ENCODE measurements around the gene HP. TPM values are rescaled to one million over a fixed set of nuclear protein-coding genes. Genes with fewer than 3 reads are reported as not detected.

HP gene
- total and polyA plus RNA-seq, 2 of the 8 experiments (the other 6 are each of a cell fraction or from before 2014, with no cell fraction given) = not detected

GRCh38 chr16:72042157-72042660 lies 12.1 kb upstream of the HP start:
- no peak overlapping the region for H4K5ac ChIP-seq (ENCODE audit: insufficient read length, low read depth, low read length)
- WGBS, 2 experiments (ENCODE audit: extremely low coverage in 1 of 2, insufficient coverage in 1 of 2, insufficient read length in 1 of 2, insufficient replicate concordance in 2 of 2, low coverage in 1 of 2, low lambda C conversion rate in 2 of 2, missing lambda C conversion rate in 1 of 2) = 86% methylated on average over 2 of the region's 2 CpGs; no CpG with 5 or more reads in 1 of the 2 experiments
- TF ChIP-seq EGR1 (IDR thresholded peaks at IDR 0.05; ENCODE audit: borderline replicate concordance, low read depth, low read length) = no peak
- TF ChIP-seq SRF (IDR thresholded peaks at IDR 0.05; ENCODE audit: low read depth, low read length) = no peak
- no peak for TF ChIP-seq RAD21 (IDR thresholded peaks at IDR 0.05 in 1 of 2, conservative IDR thresholded peaks at IDR 0.05 in 1 of 2; ENCODE audit: low read depth in 2 of 2, low read length in 2 of 2)
- TF ChIP-seq E2F6 (IDR thresholded peaks at IDR 0.05) = no peak
- no peak overlapping the region for H3K27ac ChIP-seq (ENCODE audit: low read depth, low read length)
- ChIA-PET POLR2A (ENCODE audit: partially characterized antibody) (no interaction called here), CTCF (ENCODE audit: partially characterized antibody) (no interaction called here)
- no peaks in the 10 kb centered on the region for H3K27me3 ChIP-seq (replicated peaks in 1 of 4; ENCODE audit: control insufficient read depth in 3 of 4, extremely low read depth in 1 of 4, insufficient read depth in 3 of 4, low read length in 3 of 4)
- H2BK120ac ChIP-seq (replicated peaks; ENCODE audit: low read depth, low read length) = no peak overlapping the region
- H3K4me2 ChIP-seq (ENCODE audit: insufficient read depth in 1 of 2, low read depth in 2 of 2, low read length in 2 of 2) = no peak overlapping the region
- H4K20me1 ChIP-seq (replicated peaks in 1 of 2; ENCODE audit: control insufficient read depth in 1 of 2, insufficient read depth in 2 of 2, low read length in 2 of 2) = no peaks in the 10 kb centered on the region
- no peak overlapping the region for H3K56ac ChIP-seq (replicated peaks; ENCODE audit: insufficient read length, low read depth, low read length)
- H3K79me2 ChIP-seq (ENCODE audit: control insufficient read depth in 1 of 2, insufficient read depth in 2 of 2, low read length in 2 of 2) = no peaks in the 10 kb centered on the region
- H3K4me3 ChIP-seq (ENCODE audit: extremely low read depth in 1 of 4, insufficient read depth in 2 of 4, low read depth in 3 of 4, low read length in 4 of 4) = no peak overlapping the region
- no peaks in the 10 kb centered on the region for H3K79me1 ChIP-seq (ENCODE audit: low read depth, low read length)
- no peaks in the 10 kb centered on the region for H3K23me2 ChIP-seq (ENCODE audit: low read depth, low read length)
- no peak overlapping the region for H3K4ac ChIP-seq (replicated peaks; ENCODE audit: insufficient read length, low read depth, low read length)
- H3K36me3 ChIP-seq (ENCODE audit: control insufficient read depth in 2 of 4, insufficient read depth in 4 of 4, low read length in 3 of 4) = no peaks in the 10 kb centered on the region
- H3K4me1 ChIP-seq (replicated peaks in 1 of 4; ENCODE audit: control insufficient read depth in 3 of 4, insufficient read depth in 4 of 4, low read length in 3 of 4) = no peaks in the 10 kb centered on the region
- H2AK5ac ChIP-seq (ENCODE audit: low read depth, low read length) = no peak overlapping the region
- no peak for DNase-seq (ENCODE audit: low read depth in 1 of 2, low spot score in 2 of 2)
- no peak overlapping the region for H2AFZ ChIP-seq (ENCODE audit: low read length)
- H2BK12ac ChIP-seq (ENCODE audit: low read depth, low read length) = no peak overlapping the region
- H3K23ac ChIP-seq (ENCODE audit: insufficient read length) = no peak overlapping the region
- no peaks in the 10 kb centered on the region for H3K9me3 ChIP-seq (ENCODE audit: insufficient read depth in 2 of 2, low read depth in 1 of 2, low read length in 1 of 2)
- H3K9ac ChIP-seq (replicated peaks in 1 of 4; ENCODE audit: extremely low read depth in 1 of 4, low read depth in 3 of 4, low read length in 3 of 4) = no peak overlapping the region; a peak in 1 of 7 replicates
- no peak overlapping the region for H3K18ac ChIP-seq (ENCODE audit: extremely low read depth, low read length)
- H2BK5ac ChIP-seq (ENCODE audit: low read depth, low read length) = no peak overlapping the region
- no peak overlapping the region for H4K8ac ChIP-seq (ENCODE audit: extremely low read depth, insufficient read depth, low read length)
- no peak overlapping the region for H2BK15ac ChIP-seq (ENCODE audit: low read length)
- no peak overlapping the region for H3K14ac ChIP-seq (ENCODE audit: insufficient read length)
- H4K91ac ChIP-seq (replicated peaks; ENCODE audit: insufficient read length, low read length) = no peak overlapping the region
- no peak for FAIRE-seq
- H2BK20ac ChIP-seq (ENCODE audit: low read length) = no peak overlapping the region

Data from H1 (cell line).